ENCODE measurements around the gene FOXL2.

FOXL2 gene

DNA sequence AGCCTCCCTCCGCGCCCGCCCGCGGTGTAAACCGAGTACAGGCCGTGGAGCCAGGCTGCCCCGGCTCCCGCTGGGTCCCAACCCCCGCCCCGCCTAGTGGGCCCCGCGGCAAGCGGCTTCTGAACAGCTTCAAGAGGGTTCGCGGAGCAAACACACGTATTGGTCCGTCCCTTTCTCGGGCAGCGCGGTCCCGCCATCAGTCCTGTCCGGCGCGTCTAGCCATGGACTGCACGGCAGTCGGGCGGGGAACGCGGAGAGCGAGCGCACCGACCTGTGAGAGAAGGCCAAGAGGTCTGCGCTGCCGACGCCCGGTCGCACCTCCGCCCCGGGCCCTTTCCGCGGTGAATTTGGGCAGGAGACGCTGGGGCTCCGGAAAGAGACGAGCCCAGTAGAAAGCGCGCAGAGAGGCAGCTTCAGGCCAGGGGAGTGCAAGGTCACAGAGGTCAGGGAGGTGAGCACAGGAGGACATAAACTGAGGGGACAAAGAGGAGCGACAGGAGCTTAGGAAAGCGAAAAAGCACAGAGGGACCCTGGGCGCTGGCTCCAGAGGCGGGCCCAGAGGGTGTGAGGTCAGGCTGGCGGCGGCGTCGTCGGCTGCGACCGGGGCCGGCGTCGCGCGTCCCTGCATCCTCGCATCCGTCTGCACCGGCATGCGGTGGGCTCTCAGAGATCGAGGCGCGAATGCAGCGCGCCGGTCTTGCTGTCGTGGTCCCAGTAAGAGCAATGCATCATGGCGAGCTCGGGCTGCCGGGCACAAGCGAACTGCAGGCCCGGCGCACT, 1.8 kb downstream of the FOXL2 start:
- TF ChIP-seq POLR2AphosphoS5 (IDR thresholded peaks at IDR 0.05; ENCODE audit: low read depth, low read length) (no peak), SIN3A (IDR thresholded peaks at IDR 0.05; ENCODE audit: borderline replicate concordance, insufficient read depth, low read length) (no peak), TAF1 (IDR thresholded peaks at IDR 0.05; ENCODE audit: borderline replicate concordance, insufficient read depth, low read length) (no peak), REST (IDR thresholded peaks at IDR 0.05; ENCODE audit: insufficient read depth in 1 of 2, low read depth in 2 of 2, low read length in 2 of 2) (no peak), FOXP2 (optimal IDR thresholded peaks at IDR 0.05; ENCODE audit: borderline replicate concordance, extremely low read depth, extremely low read length, insufficient read depth) (no peak)

DNA sequence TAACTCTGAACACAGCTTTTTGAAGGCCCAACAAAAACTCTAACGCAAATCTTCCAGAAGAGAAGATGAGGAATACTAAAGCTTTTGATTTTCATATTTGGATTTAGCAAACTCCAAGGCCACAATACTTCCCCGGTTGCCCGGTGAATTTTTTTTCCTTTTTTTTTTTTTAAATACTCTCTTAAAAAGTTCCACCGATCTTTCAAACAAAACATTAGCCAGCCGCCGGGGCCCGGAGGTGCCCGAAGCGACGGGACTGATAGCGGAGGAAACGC, 2.3 kb downstream of the FOXL2 start:
- TF ChIP-seq REST (IDR thresholded peaks at IDR 0.05; ENCODE audit: insufficient read depth in 1 of 2, low read depth in 2 of 2, low read length in 2 of 2) = no peak
- TF ChIP-seq TAF1 (IDR thresholded peaks at IDR 0.05; ENCODE audit: borderline replicate concordance, insufficient read depth, low read length) = no peak
- TF ChIP-seq SIN3A (IDR thresholded peaks at IDR 0.05; ENCODE audit: borderline replicate concordance, insufficient read depth, low read length) = no peak
- TF ChIP-seq POLR2AphosphoS5 (IDR thresholded peaks at IDR 0.05; ENCODE audit: low read depth, low read length) = no peak
- TF ChIP-seq FOXP2 (optimal IDR thresholded peaks at IDR 0.05; ENCODE audit: borderline replicate concordance, extremely low read depth, extremely low read length, insufficient read depth) = no peak

GRCh38 chr3:138943724-138944653, 2.9 kb downstream of the FOXL2 start:
- TF ChIP-seq FOXP2 (optimal IDR thresholded peaks at IDR 0.05; ENCODE audit: borderline replicate concordance, extremely low read depth, extremely low read length, insufficient read depth) = no peak

DNA sequence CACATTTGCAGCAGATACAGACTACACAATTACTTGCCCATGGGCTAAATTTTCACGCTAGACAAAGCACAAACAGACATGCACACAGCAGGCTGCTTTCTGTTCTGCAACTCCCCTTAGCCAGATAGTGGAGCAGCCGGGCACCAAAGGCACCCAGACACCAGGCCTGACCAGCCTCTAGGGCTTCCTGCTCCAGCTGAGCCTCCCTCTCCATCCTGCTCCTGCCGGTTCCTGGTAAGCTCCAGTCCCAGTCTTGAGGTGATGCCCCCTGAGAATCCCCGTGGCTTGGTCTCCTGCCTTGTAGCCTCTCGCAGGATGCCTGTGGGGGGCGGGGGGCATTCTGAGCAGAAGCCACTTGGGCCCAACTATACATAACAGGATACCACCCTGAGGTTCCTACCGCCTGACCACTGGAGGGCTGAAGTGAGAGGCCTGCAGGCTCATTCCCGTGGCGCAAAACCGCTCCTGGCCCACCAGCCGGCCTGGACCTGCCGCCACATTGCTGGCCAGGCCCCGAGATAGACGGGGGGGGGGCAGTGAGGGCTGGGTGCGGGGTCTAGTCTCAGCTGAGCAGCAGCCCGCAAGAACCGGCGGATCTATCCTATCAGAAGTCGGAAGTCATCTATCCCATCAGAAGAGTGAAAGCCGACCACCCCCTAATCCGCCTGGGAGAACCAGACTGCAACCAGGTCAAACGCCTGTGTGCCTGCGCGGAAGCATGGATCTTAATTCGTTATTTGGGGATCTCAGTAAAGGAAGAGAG, 3.9 kb downstream of the FOXL2 start:
- no peak for TF ChIP-seq POLR2AphosphoS5 (IDR thresholded peaks at IDR 0.05; ENCODE audit: low read depth, low read length)
- TF ChIP-seq SIN3A (IDR thresholded peaks at IDR 0.05; ENCODE audit: borderline replicate concordance, insufficient read depth, low read length) = no peak
- TF ChIP-seq FOXP2 (optimal IDR thresholded peaks at IDR 0.05; ENCODE audit: borderline replicate concordance, extremely low read depth, extremely low read length, insufficient read depth) = no peak
- no peak for TF ChIP-seq TAF1 (IDR thresholded peaks at IDR 0.05; ENCODE audit: borderline replicate concordance, insufficient read depth, low read length)
- no peak for TF ChIP-seq REST (IDR thresholded peaks at IDR 0.05; ENCODE audit: insufficient read depth in 1 of 2, low read depth in 2 of 2, low read length in 2 of 2)

DNA sequence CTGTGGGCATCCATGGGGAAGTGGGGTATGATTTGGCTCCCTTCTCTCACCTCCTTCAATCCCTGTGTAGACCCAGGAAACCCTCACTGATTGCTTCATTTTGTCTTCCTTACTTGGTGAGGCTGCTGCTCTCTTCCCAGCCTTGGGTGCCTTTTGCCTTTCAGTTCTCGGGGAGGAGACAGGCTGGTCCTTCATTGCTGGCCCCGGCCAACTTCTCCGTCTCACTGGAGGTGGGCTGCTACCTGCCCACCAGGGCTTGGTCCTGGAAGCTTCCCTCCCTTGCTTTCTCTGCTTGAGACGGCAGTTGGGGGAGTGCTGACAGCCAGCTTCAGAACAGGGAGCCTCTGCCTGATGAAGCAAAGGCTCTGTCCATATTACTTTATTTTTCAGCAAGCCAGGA, 4.7 kb downstream of the FOXL2 start:
- TF ChIP-seq REST (IDR thresholded peaks at IDR 0.05; ENCODE audit: insufficient read depth in 1 of 2, low read depth in 2 of 2, low read length in 2 of 2) = no peak
- no peak for TF ChIP-seq SIN3A (IDR thresholded peaks at IDR 0.05; ENCODE audit: borderline replicate concordance, insufficient read depth, low read length)

All from PFSK-1 (cell line).